ENCODE results near the gene CD28. TPM values are rescaled to one million over a fixed set of nuclear protein-coding genes. Genes with fewer than 3 reads are reported as not detected.

CD28 gene
- total and polyA plus RNA-seq, 10 of the 15 experiments (the other 5 are each of a cell fraction or from before 2014, with no cell fraction given): 0.03 to 0.23 (median 0.04) TPM; not detected in 7

DNA sequence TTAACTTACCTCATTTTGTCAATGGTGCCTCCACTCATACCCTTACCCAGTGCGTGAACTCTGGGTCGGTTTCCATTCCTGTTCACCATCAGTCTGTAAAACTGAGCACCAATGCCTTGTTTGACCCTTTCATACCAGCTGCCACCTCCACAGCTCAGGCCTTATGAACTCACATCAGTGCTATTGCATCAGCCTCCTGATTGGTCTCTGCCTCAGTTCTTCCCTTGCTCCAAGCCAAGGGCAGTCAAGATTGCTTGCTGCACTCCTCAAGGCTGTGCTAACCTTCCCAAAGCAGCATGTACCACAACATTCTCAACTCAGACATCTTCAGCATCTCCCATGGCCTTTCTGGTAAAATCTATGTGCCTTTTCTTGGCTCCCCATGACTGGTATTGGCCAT lies 9.3 kb downstream of the CD28 start:
- DNase-seq (ENCODE audit: low read depth, low spot score) (no peak), ATAC-seq (no peak), FAIRE-seq (no peak)
- no peaks in the 10 kb centered on the region for H3K4me1 ChIP-seq (ENCODE audit: control insufficient read depth, insufficient read depth, low read length)
- SMC1A ChIA-PET (ENCODE audit: uncharacterized antibody, unreplicated experiment): no interaction called here
- no TSS peak for BruUV-seq (replicated peaks)
- no peaks in the 10 kb centered on the region for H4K20me1 ChIP-seq (ENCODE audit: control insufficient read depth, insufficient read depth)
- in situ Hi-C loops (cut with MboI) (no loop called here), intact Hi-C loops (cut with micrococcal nuclease; ENCODE audit: unreplicated experiment) (no loop called here)
- H3K79me2 ChIP-seq (ENCODE audit: control insufficient read depth, insufficient read depth, low read length): no peaks in the 10 kb centered on the region
- no peaks in the 10 kb centered on the region for H3K9me3 ChIP-seq (replicated peaks; ENCODE audit: control insufficient read depth, insufficient read depth, low read length)
- H3K4me3 ChIP-seq: no peak overlapping the region
- WGBS (ENCODE audit: insufficient coverage, insufficient replicate concordance, low lambda C conversion rate, missing lambda C conversion rate): 97% methylated on average over 2 of the region's 2 CpGs
- no peak overlapping the region for H3K27ac ChIP-seq (ENCODE audit: control insufficient read depth, insufficient read depth)
- POLR2A ChIA-PET: no interaction called here
- H3K4me2 ChIP-seq (ENCODE audit: control insufficient read depth, insufficient read depth): no peak overlapping the region
- CTCF ChIA-PET: no interaction called here
- no peak overlapping the region for H2AFZ ChIP-seq (ENCODE audit: control insufficient read depth, low read depth, low read length)
- no peak for TF ChIP-seq JUND (IDR thresholded peaks at IDR 0.05; ENCODE audit: low read depth, low read length)
- TF ChIP-seq PAX5 (IDR thresholded peaks at IDR 0.05; ENCODE audit: borderline replicate concordance, low read depth, low read length): no peak
- no peak for TF ChIP-seq ZNF384 (IDR thresholded peaks at IDR 0.05; ENCODE audit: borderline replicate concordance, low read depth, low read length)
- no peak for TF ChIP-seq BCL11A (IDR thresholded peaks at IDR 0.05; ENCODE audit: low read depth, low read length)
- TF ChIP-seq ATF7 (IDR thresholded peaks at IDR 0.05; ENCODE audit: low read depth): no peak
- TF ChIP-seq, protein P1, sequence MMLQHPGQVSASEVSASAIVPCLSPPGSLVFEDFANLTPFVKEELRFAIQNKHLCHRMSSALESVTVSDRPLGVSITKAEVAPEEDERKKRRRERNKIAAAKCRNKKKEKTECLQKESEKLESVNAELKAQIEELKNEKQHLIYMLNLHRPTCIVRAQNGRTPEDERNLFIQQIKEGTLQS (IDR thresholded peaks at IDR 0.05; ENCODE audit: borderline replicate concordance, extremely low read depth, low read depth, low read length): no peak
- no peak for TF ChIP-seq NBN (IDR thresholded peaks at IDR 0.05)
- no peak for TF ChIP-seq IRF3 (IDR thresholded peaks at IDR 0.05)
- TF ChIP-seq CEBPB (IDR thresholded peaks at IDR 0.05; ENCODE audit: borderline replicate concordance in 1 of 2, low read depth in 2 of 2, low read length in 2 of 2): no peak
- no peak for TF ChIP-seq IKZF1 (conservative IDR thresholded peaks at IDR 0.05)
- TF ChIP-seq, protein P2, sequence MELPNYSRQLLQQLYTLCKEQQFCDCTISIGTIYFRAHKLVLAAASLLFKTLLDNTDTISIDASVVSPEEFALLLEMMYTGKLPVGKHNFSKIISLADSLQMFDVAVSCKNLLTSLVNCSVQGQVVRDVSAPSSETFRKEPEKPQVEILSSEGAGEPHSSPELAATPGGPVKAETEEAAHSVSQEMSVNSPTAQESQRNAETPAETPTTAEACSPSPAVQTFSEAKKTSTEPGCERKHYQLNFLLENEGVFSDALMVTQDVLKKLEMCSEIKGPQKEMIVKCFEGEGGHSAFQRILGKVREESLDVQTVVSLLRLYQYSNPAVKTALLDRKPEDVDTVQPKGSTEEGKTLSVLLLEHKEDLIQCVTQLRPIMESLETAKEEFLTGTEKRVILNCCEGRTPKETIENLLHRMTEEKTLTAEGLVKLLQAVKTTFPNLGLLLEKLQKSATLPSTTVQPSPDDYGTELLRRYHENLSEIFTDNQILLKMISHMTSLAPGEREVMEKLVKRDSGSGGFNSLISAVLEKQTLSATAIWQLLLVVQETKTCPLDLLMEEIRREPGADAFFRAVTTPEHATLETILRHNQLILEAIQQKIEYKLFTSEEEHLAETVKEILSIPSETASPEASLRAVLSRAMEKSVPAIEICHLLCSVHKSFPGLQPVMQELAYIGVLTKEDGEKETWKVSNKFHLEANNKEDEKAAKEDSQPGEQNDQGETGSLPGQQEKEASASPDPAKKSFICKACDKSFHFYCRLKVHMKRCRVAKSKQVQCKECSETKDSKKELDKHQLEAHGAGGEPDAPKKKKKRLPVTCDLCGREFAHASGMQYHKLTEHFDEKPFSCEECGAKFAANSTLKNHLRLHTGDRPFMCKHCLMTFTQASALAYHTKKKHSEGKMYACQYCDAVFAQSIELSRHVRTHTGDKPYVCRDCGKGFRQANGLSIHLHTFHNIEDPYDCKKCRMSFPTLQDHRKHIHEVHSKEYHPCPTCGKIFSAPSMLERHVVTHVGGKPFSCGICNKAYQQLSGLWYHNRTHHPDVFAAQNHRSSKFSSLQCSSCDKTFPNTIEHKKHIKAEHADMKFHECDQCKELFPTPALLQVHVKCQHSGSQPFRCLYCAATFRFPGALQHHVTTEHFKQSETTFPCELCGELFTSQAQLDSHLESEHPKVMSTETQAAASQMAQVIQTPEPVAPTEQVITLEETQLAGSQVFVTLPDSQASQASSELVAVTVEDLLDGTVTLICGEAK (IDR thresholded peaks at IDR 0.05; ENCODE audit: borderline replicate concordance): no peak
- no peak for TF ChIP-seq BACH1 (IDR thresholded peaks at IDR 0.05; ENCODE audit: borderline replicate concordance)
- TF ChIP-seq RFX5 (IDR thresholded peaks at IDR 0.05; ENCODE audit: low read depth, low read length): no peak
- TF ChIP-seq FOS (IDR thresholded peaks at IDR 0.05; ENCODE audit: borderline replicate concordance, extremely low read depth, insufficient read length): no peak
- no peak for TF ChIP-seq NR2F1 (conservative IDR thresholded peaks at IDR 0.05)
- no peak for TF ChIP-seq PAX8 (IDR thresholded peaks at IDR 0.05)
- TF ChIP-seq NFXL1 (IDR thresholded peaks at IDR 0.05; ENCODE audit: borderline replicate concordance): no peak
- TF ChIP-seq TARDBP (IDR thresholded peaks at IDR 0.05; ENCODE audit: borderline replicate concordance): no peak
- TF ChIP-seq, protein P3, sequence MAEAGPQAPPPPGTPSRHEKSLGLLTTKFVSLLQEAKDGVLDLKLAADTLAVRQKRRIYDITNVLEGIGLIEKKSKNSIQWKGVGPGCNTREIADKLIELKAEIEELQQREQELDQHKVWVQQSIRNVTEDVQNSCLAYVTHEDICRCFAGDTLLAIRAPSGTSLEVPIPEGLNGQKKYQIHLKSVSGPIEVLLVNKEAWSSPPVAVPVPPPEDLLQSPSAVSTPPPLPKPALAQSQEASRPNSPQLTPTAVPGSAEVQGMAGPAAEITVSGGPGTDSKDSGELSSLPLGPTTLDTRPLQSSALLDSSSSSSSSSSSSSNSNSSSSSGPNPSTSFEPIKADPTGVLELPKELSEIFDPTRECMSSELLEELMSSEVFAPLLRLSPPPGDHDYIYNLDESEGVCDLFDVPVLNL (IDR thresholded peaks at IDR 0.05; ENCODE audit: low read depth, low read length): no peak
- H3K9ac ChIP-seq (ENCODE audit: control insufficient read depth, insufficient read depth, low read length): no peak overlapping the region
- RAD21 ChIA-PET (ENCODE audit: unreplicated experiment): no interaction called here
- no peaks in the 10 kb centered on the region; a peak in 1 of 4 replicates for H3K27me3 ChIP-seq (replicated peaks in 1 of 2; ENCODE audit: control insufficient read depth in 2 of 2, insufficient read depth in 2 of 2, low read length in 1 of 2)
- no peaks in the 10 kb centered on the region for H3K36me3 ChIP-seq (ENCODE audit: control insufficient read depth in 2 of 2, insufficient read depth in 2 of 2, low read length in 1 of 2)

All from GM12878 (cell line).